Astrocyte (in vitro differentiated cells and primary cell): ENCODE results near the gene ECM1. TPM values are rescaled to one million over a fixed set of nuclear protein-coding genes. Genes with fewer than 3 reads are reported as not detected.
A peak's percentile ranks its signal among the peaks of the same experiment; 100 is the strongest.

Experiments
- DNase-seq: peaks from one replicate; pipeline ENCODE4 v3.0.0-alpha.2; 2010; ENCODE audit warnings: low read depth
- FAIRE-seq: peaks from 2 replicates; lab custom pipeline; 2011; peaks lifted over from hg19 to GRCh38; lab: Jason Lieb, UNC
- H2AFZ ChIP-seq: 2 replicates; pipeline ENCODE4 v1.6.0; 2012; ENCODE audit warnings: low read depth, low read length, inconsistent platforms
- H3K27ac ChIP-seq: 2 replicates; pipeline ENCODE4 v1.5.1; 2011; ENCODE audit warnings: low read depth, low read length, inconsistent platforms
- H3K27me3 ChIP-seq: 2 replicates; pipeline ENCODE4 v1.6.0; 2011; ENCODE audit warnings: low read length, inconsistent platforms; ENCODE audit not compliant: insufficient read depth
- H3K36me3 ChIP-seq: 2 replicates; pipeline ENCODE4 v1.5.1; 2011; ENCODE audit warnings: low read length, inconsistent platforms; ENCODE audit not compliant: insufficient read depth
- H3K4me1 ChIP-seq: 2 replicates; pipeline ENCODE4 v1.5.1; 2011; ENCODE audit warnings: low read length, inconsistent platforms; ENCODE audit not compliant: insufficient read depth
- H3K4me2 ChIP-seq: 2 replicates; pipeline ENCODE4 v1.6.0; 2012; ENCODE audit warnings: low read length, inconsistent platforms
- H3K4me3 ChIP-seq: 2 replicates; pipeline ENCODE4 v1.5.1; 2011; ENCODE audit warnings: low read depth, mild to moderate bottlenecking, low read length, inconsistent platforms; ENCODE audit not compliant: insufficient read depth
- H3K79me2 ChIP-seq: 2 replicates; pipeline ENCODE4 v1.6.0; 2012; ENCODE audit warnings: mild to moderate bottlenecking, low read length, inconsistent platforms; ENCODE audit not compliant: insufficient read depth
- H3K9ac ChIP-seq: 2 replicates; pipeline ENCODE4 v1.6.0; 2012; ENCODE audit warnings: mild to moderate bottlenecking, low read length, inconsistent platforms
- H3K9me3 ChIP-seq: 2 replicates; pipeline ENCODE4 v1.5.1; 2012; ENCODE audit warnings: low read depth, mild to moderate bottlenecking, low read length, inconsistent platforms; ENCODE audit not compliant: insufficient read depth
- H4K20me1 ChIP-seq: 2 replicates; pipeline ENCODE4 v1.6.0; 2012; ENCODE audit warnings: low read length, inconsistent platforms; ENCODE audit not compliant: insufficient read depth
- H3K27ac Mint-ChIP-seq: one replicate; pipeline ENCODE4 v1.8.0; 2021; ENCODE audit warnings: mild to moderate bottlenecking, mixed read lengths; ENCODE audit not compliant: unreplicated experiment
- H3K27me3 Mint-ChIP-seq: one replicate; pipeline ENCODE4 v1.8.0; 2021; ENCODE audit warnings: low read depth, mixed read lengths; ENCODE audit not compliant: unreplicated experiment
- H3K36me3 Mint-ChIP-seq: one replicate; pipeline ENCODE4 v1.8.0; 2021; ENCODE audit warnings: low read depth, mixed read lengths; ENCODE audit not compliant: unreplicated experiment
- H3K4me1 Mint-ChIP-seq: one replicate; pipeline ENCODE4 v1.8.0; 2021; ENCODE audit warnings: low read depth, mixed read lengths; ENCODE audit not compliant: unreplicated experiment
- H3K4me3 Mint-ChIP-seq: one replicate; pipeline ENCODE4 v1.8.0; 2021; ENCODE audit warnings: mild to moderate bottlenecking, moderate library complexity, mixed read lengths; ENCODE audit not compliant: unreplicated experiment
- H3K9me3 Mint-ChIP-seq: one replicate; pipeline ENCODE4 v1.8.0; 2021; ENCODE audit warnings: mild to moderate bottlenecking, mixed read lengths; ENCODE audit not compliant: unreplicated experiment
- EZH2 ChIP-seq: IDR thresholded peaks from 2 replicates; pipeline ENCODE4 v1.6.1; 2012; ENCODE audit warnings: mild to moderate bottlenecking, low read length, inconsistent platforms; ENCODE audit not compliant: insufficient read depth
- total RNA-seq: library from RNA; stranded (reverse); gene quantifications from 2 replicates; pipeline ENCODE4 v1.2.1, GENCODE V29; 2021
- TF ChIP-seq, protein P1 (sequence below): IDR thresholded peaks from 2 replicates; pipeline ENCODE4 v1.5.1; 2011; ENCODE audit warnings: low read depth, mild to moderate bottlenecking, inconsistent platforms, low read length, moderate library complexity; ENCODE audit not compliant: insufficient read depth

ECM1 gene
- total RNA-seq, 1 donor from 2014 or later: 26.0 TPM

GRCh38 chr1:150525348-150525747 is 17.4 kb downstream of the ECM1 start:
- Histone ChIP-seq H3K4me2 (no peak overlapping the region), H2AFZ (no peak overlapping the region), H4K20me1 (no peaks in the 10 kb centered on the region), H3K9ac (no peak overlapping the region), H3K4me3 (no peak overlapping the region), H3K27ac (no peak overlapping the region), H3K4me1 (peaks cover 15% of the 10 kb centered on the region), H3K79me2 (no peaks in the 10 kb centered on the region), H3K9me3 (no peaks in the 10 kb centered on the region), H3K27me3 (no peaks in the 10 kb centered on the region), H3K36me3 (no peaks in the 10 kb centered on the region)
- H3K4me3 Mint-ChIP-seq: no peak overlapping the region
- H3K9me3 Mint-ChIP-seq: peaks cover 2% of the 10 kb centered on the region
- no peaks in the 10 kb centered on the region for H3K27me3 Mint-ChIP-seq
- no peaks in the 10 kb centered on the region for H3K36me3 Mint-ChIP-seq
- H3K4me1 Mint-ChIP-seq: peaks cover 7% of the 10 kb centered on the region
- DNase-seq: no peak
- TF ChIP-seq EZH2: no peak
- TF ChIP-seq, protein P1, sequence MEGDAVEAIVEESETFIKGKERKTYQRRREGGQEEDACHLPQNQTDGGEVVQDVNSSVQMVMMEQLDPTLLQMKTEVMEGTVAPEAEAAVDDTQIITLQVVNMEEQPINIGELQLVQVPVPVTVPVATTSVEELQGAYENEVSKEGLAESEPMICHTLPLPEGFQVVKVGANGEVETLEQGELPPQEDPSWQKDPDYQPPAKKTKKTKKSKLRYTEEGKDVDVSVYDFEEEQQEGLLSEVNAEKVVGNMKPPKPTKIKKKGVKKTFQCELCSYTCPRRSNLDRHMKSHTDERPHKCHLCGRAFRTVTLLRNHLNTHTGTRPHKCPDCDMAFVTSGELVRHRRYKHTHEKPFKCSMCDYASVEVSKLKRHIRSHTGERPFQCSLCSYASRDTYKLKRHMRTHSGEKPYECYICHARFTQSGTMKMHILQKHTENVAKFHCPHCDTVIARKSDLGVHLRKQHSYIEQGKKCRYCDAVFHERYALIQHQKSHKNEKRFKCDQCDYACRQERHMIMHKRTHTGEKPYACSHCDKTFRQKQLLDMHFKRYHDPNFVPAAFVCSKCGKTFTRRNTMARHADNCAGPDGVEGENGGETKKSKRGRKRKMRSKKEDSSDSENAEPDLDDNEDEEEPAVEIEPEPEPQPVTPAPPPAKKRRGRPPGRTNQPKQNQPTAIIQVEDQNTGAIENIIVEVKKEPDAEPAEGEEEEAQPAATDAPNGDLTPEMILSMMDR: no peak
- no peak for FAIRE-seq
- no peak overlapping the region for H3K27ac Mint-ChIP-seq

DNA sequence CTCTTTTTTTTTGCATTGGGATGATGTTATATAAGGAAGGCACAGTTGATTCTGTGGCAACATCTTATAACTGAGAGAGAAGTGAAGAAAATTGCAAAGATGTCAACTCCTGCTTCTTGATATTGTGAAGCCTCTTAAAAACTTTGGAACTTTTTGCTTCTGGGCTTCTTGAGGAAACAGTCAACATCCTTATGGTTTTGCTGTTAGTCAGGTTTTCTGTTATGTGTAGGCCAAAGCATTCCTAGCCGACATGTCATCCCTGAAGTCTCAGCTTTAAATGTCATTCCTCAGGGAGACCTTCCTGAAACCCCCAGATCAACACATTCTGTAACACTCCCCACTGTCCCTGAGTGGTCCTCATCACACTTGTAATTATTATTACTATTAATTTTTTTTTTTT is 20.3 kb downstream of the ECM1 start:
- H3K9me3 Mint-ChIP-seq: peaks cover 3% of the 10 kb centered on the region
- Histone ChIP-seq H3K79me2 (no peaks in the 10 kb centered on the region), H3K27me3 (no peaks in the 10 kb centered on the region), H3K9me3 (no peaks in the 10 kb centered on the region), H2AFZ (peak overlapping the region; percentile 13), H3K4me3 (peak overlapping the region; percentile 9), H3K9ac (peak overlapping the region; percentile 12), H3K4me1 (peaks cover 30% of the 10 kb centered on the region), H3K27ac (peak overlapping the region; percentile 61), H4K20me1 (no peaks in the 10 kb centered on the region), H3K4me2 (peak overlapping the region; percentile 71), H3K36me3 (no peaks in the 10 kb centered on the region)
- H3K27ac Mint-ChIP-seq: peak overlapping the region; percentile 54
- no peaks in the 10 kb centered on the region for H3K36me3 Mint-ChIP-seq
- FAIRE-seq (peak; percentile 78), DNase-seq (peak; percentile 89)
- H3K4me1 Mint-ChIP-seq: peaks cover 13% of the 10 kb centered on the region
- H3K4me3 Mint-ChIP-seq: peak overlapping the region; percentile 42
- TF ChIP-seq, protein P1: no peak
- TF ChIP-seq EZH2: no peak
- no peaks in the 10 kb centered on the region for H3K27me3 Mint-ChIP-seq

- no peak overlapping the region for H3K4me3 Mint-ChIP-seq
- peak overlapping the region; percentile 63 for H3K27ac Mint-ChIP-seq
- no peaks in the 10 kb centered on the region for H3K27me3 Mint-ChIP-seq
- DNase-seq: peak; percentile 94
- Histone ChIP-seq H3K36me3 (no peaks in the 10 kb centered on the region), H2AFZ (no peak overlapping the region), H3K4me2 (peak overlapping the region; percentile 36), H3K4me1 (peaks cover 30% of the 10 kb centered on the region), H3K79me2 (no peaks in the 10 kb centered on the region), H3K4me3 (no peak overlapping the region), H3K9ac (no peak overlapping the region), H4K20me1 (no peaks in the 10 kb centered on the region), H3K27me3 (no peaks in the 10 kb centered on the region), H3K9me3 (no peaks in the 10 kb centered on the region), H3K27ac (peak overlapping the region; percentile 61)
- H3K9me3 Mint-ChIP-seq: peaks cover 3% of the 10 kb centered on the region
- peaks cover 13% of the 10 kb centered on the region for H3K4me1 Mint-ChIP-seq
- no peak for FAIRE-seq
- TF ChIP-seq EZH2: no peak
- TF ChIP-seq, protein P1: no peak
- no peaks in the 10 kb centered on the region for H3K36me3 Mint-ChIP-seq
These were observed 21.1 kb downstream of the ECM1 start for GRCh38 chr1:150529017-150529416.
